Ovary (tissue), 3 donors: ENCODE data around the gene MUC13.

Experiments
- POLR2A ChIP-seq: fragments of 450-650 bp; IDR thresholded peaks from one replicate; pipeline ENCODE4 v1.6.1; 2017; ENCODE audit warnings: antibody characterized with exemption, mild to moderate bottlenecking, moderate library complexity
- TF ChIP-seq, protein P1 (sequence below), 3 donors: fragments of 450-650 bp in 2 of 3; fragments of 200-600 bp in 1 of 3; IDR thresholded peaks; one replicate each; pipeline versions ENCODE4 v1.5.1 to v1.8.0; 2016 to 2022; ENCODE audit warnings: antibody characterized with exemption in 3 of 3, mild to moderate bottlenecking in 1 of 3
- donor health status: DM: no; HTN: no; CAD: no.

DNA sequence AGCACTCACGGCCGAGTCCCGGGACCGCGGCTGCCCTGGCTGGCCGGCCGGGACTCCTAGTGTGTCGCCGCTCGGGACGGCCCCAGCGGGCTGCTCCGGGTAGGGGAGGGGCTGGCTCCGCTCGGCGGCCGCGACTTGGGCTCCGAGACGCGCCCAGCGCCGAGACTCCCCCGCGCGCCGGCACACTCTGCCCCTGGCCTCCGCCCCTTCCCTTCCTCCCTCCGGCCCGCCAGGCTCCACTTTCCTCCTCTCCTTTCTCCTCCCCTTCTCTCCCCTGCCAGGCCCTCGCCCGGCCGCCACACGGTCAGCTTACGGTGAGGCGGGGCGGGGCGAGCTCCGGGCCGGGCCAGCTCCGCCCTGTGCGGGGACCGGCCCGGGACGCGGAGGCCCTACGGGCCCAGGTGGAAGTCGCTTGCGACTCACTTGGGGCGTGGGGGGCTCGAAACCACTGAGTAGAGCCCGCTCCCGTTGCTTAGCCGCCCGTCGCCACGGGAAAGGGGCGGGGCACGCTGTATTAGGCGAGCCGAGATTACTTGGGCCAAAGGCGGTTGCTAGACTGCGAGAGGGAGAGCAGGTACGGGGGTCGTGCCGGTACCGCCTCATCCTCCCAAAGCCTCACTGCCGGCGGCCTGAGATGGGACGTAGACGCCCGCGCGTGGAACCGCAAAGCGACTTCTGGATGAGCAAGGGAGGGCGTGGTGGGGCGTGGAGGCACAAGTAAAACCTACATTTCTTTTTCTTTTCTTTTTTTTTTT lies 47.2 kb downstream of the MUC13 start, which contains the start of gene ITGB5:
- TF ChIP-seq, protein P1, sequence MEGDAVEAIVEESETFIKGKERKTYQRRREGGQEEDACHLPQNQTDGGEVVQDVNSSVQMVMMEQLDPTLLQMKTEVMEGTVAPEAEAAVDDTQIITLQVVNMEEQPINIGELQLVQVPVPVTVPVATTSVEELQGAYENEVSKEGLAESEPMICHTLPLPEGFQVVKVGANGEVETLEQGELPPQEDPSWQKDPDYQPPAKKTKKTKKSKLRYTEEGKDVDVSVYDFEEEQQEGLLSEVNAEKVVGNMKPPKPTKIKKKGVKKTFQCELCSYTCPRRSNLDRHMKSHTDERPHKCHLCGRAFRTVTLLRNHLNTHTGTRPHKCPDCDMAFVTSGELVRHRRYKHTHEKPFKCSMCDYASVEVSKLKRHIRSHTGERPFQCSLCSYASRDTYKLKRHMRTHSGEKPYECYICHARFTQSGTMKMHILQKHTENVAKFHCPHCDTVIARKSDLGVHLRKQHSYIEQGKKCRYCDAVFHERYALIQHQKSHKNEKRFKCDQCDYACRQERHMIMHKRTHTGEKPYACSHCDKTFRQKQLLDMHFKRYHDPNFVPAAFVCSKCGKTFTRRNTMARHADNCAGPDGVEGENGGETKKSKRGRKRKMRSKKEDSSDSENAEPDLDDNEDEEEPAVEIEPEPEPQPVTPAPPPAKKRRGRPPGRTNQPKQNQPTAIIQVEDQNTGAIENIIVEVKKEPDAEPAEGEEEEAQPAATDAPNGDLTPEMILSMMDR (IDR thresholded peaks at IDR 0.05) = no peak
- TF ChIP-seq POLR2A = peak; percentile 43
